Measurements from ENCODE around the gene TPH2. TPM values are rescaled to one million over a fixed set of nuclear protein-coding genes. Genes with fewer than 3 reads are reported as not detected.
A peak's percentile ranks its signal among the peaks of the same experiment; 100 is the strongest.

TPH2 gene
- total RNA-seq, 1 experiment from 2014 or later: not detected

DNA sequence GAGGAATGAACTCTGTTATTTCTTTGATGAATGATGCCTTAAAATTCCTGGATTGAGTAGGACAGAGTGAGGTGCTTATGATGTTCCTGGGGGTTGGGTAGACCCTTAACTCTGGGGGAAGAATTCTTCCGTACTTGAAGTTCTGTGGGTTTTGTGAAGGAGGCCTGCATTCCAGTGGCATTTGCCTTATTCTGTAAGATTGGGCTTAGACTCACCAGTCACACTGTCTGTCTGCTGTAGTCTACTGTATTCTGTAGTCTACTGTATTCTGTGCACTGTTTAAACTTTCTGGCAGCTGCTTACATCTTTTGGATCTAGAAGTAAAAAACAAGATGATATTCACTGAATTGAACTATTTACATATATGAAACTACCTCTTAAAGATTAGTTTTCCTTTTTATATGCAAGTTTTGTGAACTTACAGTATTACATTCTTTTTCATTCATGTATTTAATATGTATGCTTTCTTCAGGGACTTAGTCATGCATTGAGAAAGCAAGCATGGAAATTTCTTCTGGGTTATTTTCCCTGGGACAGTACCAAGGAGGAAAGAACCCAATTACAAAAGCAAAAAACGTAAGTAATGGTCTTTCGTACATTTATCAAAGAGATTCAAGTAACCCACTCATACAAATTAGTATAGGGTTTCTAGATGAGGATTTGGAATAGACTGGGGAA is 42.3 kb upstream of the TPH2 start:
- no peak overlapping the region for H2AFZ ChIP-seq
- H3K4me1 ChIP-seq (replicated peaks; ENCODE audit: insufficient read depth): no peaks in the 10 kb centered on the region
- H3K4me2 ChIP-seq: no peak overlapping the region
- no peaks in the 10 kb centered on the region for H3K27me3 ChIP-seq (ENCODE audit: insufficient read depth, low read depth)
- peaks cover 20% of the 10 kb centered on the region for H3K36me3 ChIP-seq (ENCODE audit: low read depth)
- H3K9me2 ChIP-seq (ENCODE audit: insufficient read depth): no peaks in the 10 kb centered on the region
- H3K4me3 ChIP-seq: no peak overlapping the region
- no TSS peak for BruUV-seq (replicated peaks)
- intact Hi-C loops (cut with micrococcal nuclease; ENCODE audit: unreplicated experiment): no loop called here
- no peak overlapping the region for H3K27ac ChIP-seq
- DNase-seq: no peak
- TF ChIP-seq, protein P1, sequence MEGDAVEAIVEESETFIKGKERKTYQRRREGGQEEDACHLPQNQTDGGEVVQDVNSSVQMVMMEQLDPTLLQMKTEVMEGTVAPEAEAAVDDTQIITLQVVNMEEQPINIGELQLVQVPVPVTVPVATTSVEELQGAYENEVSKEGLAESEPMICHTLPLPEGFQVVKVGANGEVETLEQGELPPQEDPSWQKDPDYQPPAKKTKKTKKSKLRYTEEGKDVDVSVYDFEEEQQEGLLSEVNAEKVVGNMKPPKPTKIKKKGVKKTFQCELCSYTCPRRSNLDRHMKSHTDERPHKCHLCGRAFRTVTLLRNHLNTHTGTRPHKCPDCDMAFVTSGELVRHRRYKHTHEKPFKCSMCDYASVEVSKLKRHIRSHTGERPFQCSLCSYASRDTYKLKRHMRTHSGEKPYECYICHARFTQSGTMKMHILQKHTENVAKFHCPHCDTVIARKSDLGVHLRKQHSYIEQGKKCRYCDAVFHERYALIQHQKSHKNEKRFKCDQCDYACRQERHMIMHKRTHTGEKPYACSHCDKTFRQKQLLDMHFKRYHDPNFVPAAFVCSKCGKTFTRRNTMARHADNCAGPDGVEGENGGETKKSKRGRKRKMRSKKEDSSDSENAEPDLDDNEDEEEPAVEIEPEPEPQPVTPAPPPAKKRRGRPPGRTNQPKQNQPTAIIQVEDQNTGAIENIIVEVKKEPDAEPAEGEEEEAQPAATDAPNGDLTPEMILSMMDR (conservative IDR thresholded peaks at IDR 0.05): no peak
- TF ChIP-seq EZH2 (IDR thresholded peaks at IDR 0.05; ENCODE audit: low read depth): no peak
- ChIA-PET CTCF (no interaction called here), POLR2A (ENCODE audit: unreplicated experiment) (no interaction called here)
- no peaks in the 10 kb centered on the region for H3F3A ChIP-seq (ENCODE audit: insufficient read depth, low read depth)
- no peaks in the 10 kb centered on the region for H3K79me2 ChIP-seq (ENCODE audit: low read depth)
- no peaks in the 10 kb centered on the region for H3K9me3 ChIP-seq (ENCODE audit: insufficient read depth, low read depth)
- peaks cover 4% of the 10 kb centered on the region; the same call in 1 of the 2 replicates for H4K20me1 ChIP-seq (ENCODE audit: insufficient read depth)

- Histone ChIP-seq H3K4me2 (no peak overlapping the region), H3K36me3 (ENCODE audit: low read depth) (peaks cover 20% of the 10 kb centered on the region), H3K4me1 (replicated peaks; ENCODE audit: insufficient read depth) (no peaks in the 10 kb centered on the region), H3K27ac (no peak overlapping the region), H3K4me3 (no peak overlapping the region), H2AFZ (no peak overlapping the region), H3K9me2 (ENCODE audit: insufficient read depth) (no peaks in the 10 kb centered on the region), H3K27me3 (ENCODE audit: insufficient read depth, low read depth) (no peaks in the 10 kb centered on the region), H3K9me3 (ENCODE audit: insufficient read depth, low read depth) (no peaks in the 10 kb centered on the region), H4K20me1 (ENCODE audit: insufficient read depth) (no peaks in the 10 kb centered on the region), H3F3A (ENCODE audit: insufficient read depth, low read depth) (no peaks in the 10 kb centered on the region), H3K79me2 (ENCODE audit: low read depth) (no peaks in the 10 kb centered on the region)
- POLR2A ChIA-PET (ENCODE audit: unreplicated experiment): no interaction called here
- CTCF ChIA-PET: no interaction called here
- TF ChIP-seq, protein P1 (conservative IDR thresholded peaks at IDR 0.05): peak; percentile 39; the same call in 1 of the 2 replicates
- TF ChIP-seq EZH2 (IDR thresholded peaks at IDR 0.05; ENCODE audit: low read depth): no peak
- DNase-seq: no peak
- intact Hi-C loops (cut with micrococcal nuclease; ENCODE audit: unreplicated experiment): loop anchor here (2.0 kb wide), 1 partner anchor 119 kb away; no protein-coding TSS in a partner anchor
- no TSS peak for BruUV-seq (replicated peaks)
Observed at GRCh38 chr12:71900091-71900490, 38.6 kb upstream of the TPH2 start.

GRCh38 chr12:71904629-71905028 is 34.0 kb upstream of the TPH2 start:
- Histone ChIP-seq H3K36me3 (ENCODE audit: low read depth) (no peaks in the 10 kb centered on the region), H4K20me1 (ENCODE audit: insufficient read depth) (no peaks in the 10 kb centered on the region), H3K4me3 (no peak overlapping the region), H3K27me3 (ENCODE audit: insufficient read depth, low read depth) (no peaks in the 10 kb centered on the region), H3K9me2 (ENCODE audit: insufficient read depth) (no peaks in the 10 kb centered on the region), H2AFZ (no peak overlapping the region), H3K79me2 (ENCODE audit: low read depth) (no peaks in the 10 kb centered on the region), H3K4me1 (replicated peaks; ENCODE audit: insufficient read depth) (no peaks in the 10 kb centered on the region), H3K4me2 (no peak overlapping the region), H3F3A (ENCODE audit: insufficient read depth, low read depth) (no peaks in the 10 kb centered on the region), H3K27ac (no peak overlapping the region), H3K9me3 (ENCODE audit: insufficient read depth, low read depth) (no peaks in the 10 kb centered on the region)
- no TSS peak for BruUV-seq (replicated peaks)
- ChIA-PET POLR2A (ENCODE audit: unreplicated experiment) (interaction anchor here (0.5 kb wide), 1 partner anchor 49 kb away, joined by 10 read pairs; no protein-coding TSS in a partner anchor), CTCF (no interaction called here)
- intact Hi-C loops (cut with micrococcal nuclease; ENCODE audit: unreplicated experiment): no loop called here
- TF ChIP-seq, protein P1 (conservative IDR thresholded peaks at IDR 0.05): no peak
- no peak for TF ChIP-seq EZH2 (IDR thresholded peaks at IDR 0.05; ENCODE audit: low read depth)
- DNase-seq: no peak

Data from PC-9 (cell line).